HG03520 (cell line): Measurements from ENCODE around the gene SNCAIP.

Experiments
- ATAC-seq: cut with Tn5 transposase; IDR thresholded peaks from one replicate; pipeline ENCODE4 v1.9.1; 2021; ENCODE audit warnings: mild to moderate bottlenecking, moderate library complexity; ENCODE audit not compliant: unreplicated experiment

Gene SNCAIP

GRCh38 chr5:122392224-122392623, 80.2 kb downstream of the SNCAIP start:
- no peak for ATAC-seq

- no peak for ATAC-seq
Observed at GRCh38 chr5:122392824-122393223, 80.8 kb downstream of the SNCAIP start.

GRCh38 chr5:122394284-122394930, 82.4 kb downstream of the SNCAIP start:
- no peak for ATAC-seq

GRCh38 chr5:122398016-122398415, 86.0 kb downstream of the SNCAIP start:
- ATAC-seq: no peak

- ATAC-seq: no peak
Observed at GRCh38 chr5:122400341-122400740, 88.3 kb downstream of the SNCAIP start.

- no peak for ATAC-seq
Observed at GRCh38 chr5:122400938-122401337, 88.9 kb downstream of the SNCAIP start.

GRCh38 chr5:122401976-122402725, 90.1 kb downstream of the SNCAIP start:
- no peak for ATAC-seq

GRCh38 chr5:122402955-122403685, 91.1 kb downstream of the SNCAIP start:
- ATAC-seq: no peak

GRCh38 chr5:122404018-122404417, 92.0 kb downstream of the SNCAIP start:
- no peak for ATAC-seq

GRCh38 chr5:122404653-122405362, 92.8 kb downstream of the SNCAIP start:
- no peak for ATAC-seq

- ATAC-seq: no peak
Observed at GRCh38 chr5:122405751-122406150, 93.7 kb downstream of the SNCAIP start.

GRCh38 chr5:122406181-122406580, 94.1 kb downstream of the SNCAIP start:
- ATAC-seq: no peak

GRCh38 chr5:122408592-122409224, 96.7 kb downstream of the SNCAIP start:
- ATAC-seq: no peak

GRCh38 chr5:122412966-122413365, 100.9 kb downstream of the SNCAIP start:
- peak; percentile 39 for ATAC-seq

GRCh38 chr5:122413722-122414121, 101.7 kb downstream of the SNCAIP start:
- ATAC-seq: peak; percentile 33

GRCh38 chr5:122415030-122415800, 103.2 kb downstream of the SNCAIP start:
- peak; percentile 88 for ATAC-seq

GRCh38 chr5:122415801-122416120, 103.7 kb downstream of the SNCAIP start:
- ATAC-seq: no peak

- ATAC-seq: no peak
Observed at GRCh38 chr5:122419142-122419894, 107.3 kb downstream of the SNCAIP start.

GRCh38 chr5:122420091-122420490, 108.1 kb downstream of the SNCAIP start:
- ATAC-seq: no peak
